ENCODE results near the gene UNC13B.
"Not testable (repeated sequence)": the region's sequence is repeated elsewhere in the genome, so short reads cannot be mapped to it uniquely, and the experiment has no call there.

Gene UNC13B

GRCh38 chr9:35236692-35237091 is 74.9 kb downstream of the UNC13B start:
- Histone ChIP-seq H3K27ac (no peak overlapping the region), H3K36me3 (no peaks in the 10 kb centered on the region), H3K27me3 (no peaks in the 10 kb centered on the region), H3K4me3 (ENCODE audit: low read depth in 1 of 2, low read length in 1 of 2) (no peak overlapping the region), H3K4me1 (ENCODE audit: control insufficient read depth in 1 of 2, insufficient read depth in 1 of 2, low read depth in 1 of 2, low read length in 1 of 2) (no peaks in the 10 kb centered on the region), H3K9me3 (no peaks in the 10 kb centered on the region)
- no peak for TF ChIP-seq CTCF (IDR thresholded peaks at IDR 0.05)

GRCh38 chr9:35237311-35237710 is 75.5 kb downstream of the UNC13B start:
- no peaks in the 10 kb centered on the region for H3K9me3 ChIP-seq
- no peak overlapping the region for H3K27ac ChIP-seq
- no peak for TF ChIP-seq CTCF (IDR thresholded peaks at IDR 0.05)
- no peaks in the 10 kb centered on the region for H3K4me1 ChIP-seq (ENCODE audit: control insufficient read depth in 1 of 2, insufficient read depth in 1 of 2, low read depth in 1 of 2, low read length in 1 of 2)
- H3K27me3 ChIP-seq = no peaks in the 10 kb centered on the region
- H3K36me3 ChIP-seq = no peaks in the 10 kb centered on the region
- H3K4me3 ChIP-seq (ENCODE audit: low read depth in 1 of 2, low read length in 1 of 2) = no peak overlapping the region

- H3K36me3 ChIP-seq; H3K4me3 ChIP-seq (ENCODE audit: low read depth in 1 of 2, low read length in 1 of 2); H3K27ac ChIP-seq; H3K27me3 ChIP-seq; H3K9me3 ChIP-seq; H3K4me1 ChIP-seq (ENCODE audit: control insufficient read depth in 1 of 2, insufficient read depth in 1 of 2, low read depth in 1 of 2, low read length in 1 of 2): not testable (repeated sequence)
These were observed 84.1 kb downstream of the UNC13B start for GRCh38 chr9:35245945-35246344.

GRCh38 chr9:35253075-35253474 is 91.3 kb downstream of the UNC13B start:
- TF ChIP-seq CTCF (IDR thresholded peaks at IDR 0.05) = no peak
- Histone ChIP-seq H3K4me3 (ENCODE audit: low read depth in 1 of 2, low read length in 1 of 2) (no peak overlapping the region), H3K27ac (no peak overlapping the region), H3K9me3 (no peaks in the 10 kb centered on the region), H3K36me3 (no peaks in the 10 kb centered on the region), H3K4me1 (ENCODE audit: control insufficient read depth in 1 of 2, insufficient read depth in 1 of 2, low read depth in 1 of 2, low read length in 1 of 2) (peaks cover 3 to 4% of the 10 kb centered on the region in 2 experiments), H3K27me3 (no peaks in the 10 kb centered on the region)

GRCh38 chr9:35254237-35254636 is 92.4 kb downstream of the UNC13B start:
- H3K36me3 ChIP-seq = no peaks in the 10 kb centered on the region
- no peak overlapping the region for H3K4me3 ChIP-seq (ENCODE audit: low read depth in 1 of 2, low read length in 1 of 2)
- H3K9me3 ChIP-seq = no peaks in the 10 kb centered on the region
- peaks cover 14 to 16% of the 10 kb centered on the region in 2 experiments for H3K4me1 ChIP-seq (ENCODE audit: control insufficient read depth in 1 of 2, insufficient read depth in 1 of 2, low read depth in 1 of 2, low read length in 1 of 2)
- TF ChIP-seq CTCF (IDR thresholded peaks at IDR 0.05) = no peak
- H3K27ac ChIP-seq = no peak overlapping the region
- no peaks in the 10 kb centered on the region for H3K27me3 ChIP-seq

- no peaks in the 10 kb centered on the region for H3K27me3 ChIP-seq
- no peak overlapping the region for H3K4me3 ChIP-seq (ENCODE audit: low read depth in 1 of 2, low read length in 1 of 2)
- no peak overlapping the region for H3K27ac ChIP-seq
- H3K36me3 ChIP-seq = no peaks in the 10 kb centered on the region
- no peaks in the 10 kb centered on the region for H3K9me3 ChIP-seq
- no peak for TF ChIP-seq CTCF (IDR thresholded peaks at IDR 0.05)
- peaks cover 23 to 24% of the 10 kb centered on the region in 2 experiments for H3K4me1 ChIP-seq (ENCODE audit: control insufficient read depth in 1 of 2, insufficient read depth in 1 of 2, low read depth in 1 of 2, low read length in 1 of 2)
These were observed 93.4 kb downstream of the UNC13B start for GRCh38 chr9:35254984-35255857.
